ENCODE data around the gene VAV3.

VAV3 gene

GRCh38 chr1:107840725-107841124 lies 124.3 kb downstream of the VAV3 start:
- no peak for DNase-seq (ENCODE audit: low read depth in 2 of 2)

DNA sequence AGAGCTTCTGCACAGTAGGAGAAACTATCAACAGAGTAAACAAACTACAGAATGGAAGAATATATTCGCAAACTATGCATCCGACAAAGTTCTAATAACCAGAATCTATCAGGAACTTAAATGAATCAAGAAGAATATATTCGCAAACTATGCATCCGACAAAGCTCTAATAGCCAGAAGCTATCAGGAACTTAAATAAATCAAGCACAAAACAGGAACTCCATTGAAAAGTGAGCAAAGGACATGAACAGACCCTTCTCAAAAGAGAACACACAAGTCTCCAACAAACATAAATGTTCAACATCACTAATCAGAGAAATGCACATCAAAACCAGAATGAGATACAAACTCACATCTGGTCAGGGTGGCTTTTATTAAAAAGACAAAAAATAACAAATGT lies 126.9 kb downstream of the VAV3 start:
- DNase-seq (ENCODE audit: low read depth in 2 of 2) = no peak

GRCh38 chr1:107835151-107835670 lies 129.8 kb downstream of the VAV3 start:
- DNase-seq (ENCODE audit: low read depth in 2 of 2) = no peak

GRCh38 chr1:107833061-107833460 lies 131.9 kb downstream of the VAV3 start:
- DNase-seq (ENCODE audit: low read depth in 2 of 2) = no peak

- no peak for DNase-seq (ENCODE audit: low read depth in 2 of 2)
Observed at GRCh38 chr1:107831921-107832320, 133.1 kb downstream of the VAV3 start.

DNA sequence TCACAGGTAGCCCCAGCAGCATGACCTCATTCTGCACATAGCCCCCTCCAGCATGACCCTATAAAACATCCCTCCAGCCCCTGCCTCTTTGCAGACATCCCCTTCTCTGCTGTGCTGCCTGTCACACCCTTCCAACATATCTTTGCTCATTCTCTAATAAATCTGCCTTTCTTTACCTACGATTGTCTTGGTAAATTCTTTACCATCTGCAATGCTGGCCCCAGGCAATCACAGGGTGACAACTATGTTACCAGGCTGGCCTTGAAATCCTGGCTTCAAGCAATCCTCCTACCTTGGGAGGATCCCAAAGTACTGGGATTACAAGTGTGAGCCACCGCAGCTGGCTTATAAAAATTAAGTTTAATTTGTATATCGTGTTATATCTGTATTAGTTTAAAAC lies 134.5 kb downstream of the VAV3 start:
- no peak for DNase-seq (ENCODE audit: low read depth in 2 of 2)

DNA sequence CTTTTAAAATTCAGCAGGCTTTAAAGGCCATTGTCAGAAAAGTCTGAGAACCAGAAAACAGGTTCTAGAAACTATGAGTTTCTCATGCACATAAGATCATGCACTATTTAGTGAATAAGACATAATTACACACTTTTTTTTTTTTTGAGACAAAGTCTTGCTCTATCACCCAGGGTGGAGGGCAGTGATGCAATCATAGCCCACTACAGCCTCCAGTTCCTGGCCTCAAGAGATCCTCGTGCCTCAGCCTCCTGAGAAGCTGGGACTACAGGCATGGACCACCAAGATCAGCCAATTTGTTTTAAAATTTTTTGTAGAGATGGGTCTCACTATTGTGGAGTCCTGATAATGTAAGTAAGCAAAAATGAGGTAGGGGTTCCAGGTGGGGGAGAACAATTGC lies 134.9 kb downstream of the VAV3 start:
- no peak for DNase-seq (ENCODE audit: low read depth in 2 of 2)

- no peak for DNase-seq (ENCODE audit: low read depth in 2 of 2)
Observed at GRCh38 chr1:107829036-107829770, 135.8 kb downstream of the VAV3 start.

- no peak for DNase-seq (ENCODE audit: low read depth in 2 of 2)
Observed at GRCh38 chr1:107824946-107825345, 140.0 kb downstream of the VAV3 start.

DNA sequence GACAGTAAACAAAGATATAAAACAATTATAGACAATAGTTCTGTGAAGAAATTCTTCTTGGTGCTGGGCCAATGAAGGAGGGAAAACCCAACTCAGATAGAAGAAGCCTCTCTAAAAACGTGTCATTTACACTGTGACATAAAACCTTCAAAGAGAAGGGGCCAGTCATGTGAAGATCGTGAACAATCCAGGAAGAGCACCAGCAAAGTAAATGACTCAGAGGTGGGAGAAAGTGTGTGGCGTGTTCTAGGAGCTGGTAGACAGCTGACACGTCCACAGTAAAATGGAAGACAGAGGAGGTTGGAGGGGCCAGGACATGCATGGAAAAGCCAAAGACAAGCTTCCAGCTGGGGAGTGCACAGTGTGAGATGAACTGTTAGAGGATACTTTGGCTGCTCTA lies 143.6 kb downstream of the VAV3 start:
- no peak for DNase-seq (ENCODE audit: low read depth in 2 of 2)

GRCh38 chr1:107820801-107821200 lies 144.2 kb downstream of the VAV3 start:
- DNase-seq (ENCODE audit: low read depth in 2 of 2) = no peak

GRCh38 chr1:107817935-107818334 lies 147.0 kb downstream of the VAV3 start:
- DNase-seq (ENCODE audit: low read depth in 2 of 2) = no peak

- DNase-seq (ENCODE audit: low read depth in 2 of 2) = no peak
Observed at GRCh38 chr1:107817206-107817605, 147.8 kb downstream of the VAV3 start.

- no peak for DNase-seq (ENCODE audit: low read depth in 2 of 2)
Observed at GRCh38 chr1:107810291-107810951, 154.6 kb downstream of the VAV3 start.

- DNase-seq (ENCODE audit: low read depth in 2 of 2) = no peak
Observed at GRCh38 chr1:107807855-107808254, 157.1 kb downstream of the VAV3 start.

DNA sequence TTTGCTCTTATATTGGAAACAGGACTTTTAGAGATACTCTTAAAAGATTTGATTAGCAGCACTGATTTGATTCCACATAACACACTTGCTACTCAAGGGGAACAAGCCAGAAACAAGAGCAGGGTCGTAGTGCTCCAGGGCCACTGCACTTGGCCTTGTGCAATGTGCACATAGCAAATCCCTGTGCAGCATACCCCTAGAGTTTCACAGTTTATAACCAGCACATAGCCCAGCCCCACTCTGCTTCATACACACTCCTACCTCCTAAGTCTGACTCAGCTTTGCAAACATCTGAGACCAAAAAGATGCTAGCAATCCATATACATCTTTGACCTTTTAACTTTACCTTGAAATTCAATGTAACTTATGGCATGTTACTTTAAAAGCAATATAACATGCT lies 157.6 kb downstream of the VAV3 start:
- DNase-seq (ENCODE audit: low read depth in 2 of 2) = no peak

- no peak for DNase-seq (ENCODE audit: low read depth in 2 of 2)
Observed at GRCh38 chr1:107806902-107807301, 158.1 kb downstream of the VAV3 start.

DNA sequence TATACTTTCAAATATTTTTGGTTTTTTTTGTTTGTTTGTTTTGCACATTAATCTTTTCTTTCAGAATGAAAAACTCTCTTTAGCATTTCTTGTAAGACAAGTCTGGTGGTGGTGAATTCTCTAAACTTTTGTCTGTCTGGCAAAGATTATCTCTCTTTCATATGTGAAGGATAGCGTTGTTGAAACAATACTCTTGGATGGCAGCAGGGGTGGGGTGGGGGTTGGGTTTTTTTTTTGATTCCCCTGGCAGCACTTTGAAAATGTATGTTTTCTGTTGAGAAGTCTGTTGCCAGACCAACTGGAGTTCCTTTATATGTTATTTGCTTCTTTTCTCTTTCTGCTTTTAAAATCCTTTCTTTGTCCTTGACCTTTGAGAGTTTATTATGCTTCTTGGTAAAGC lies 160.2 kb downstream of the VAV3 start:
- no peak for DNase-seq (ENCODE audit: low read depth in 2 of 2)

DNA sequence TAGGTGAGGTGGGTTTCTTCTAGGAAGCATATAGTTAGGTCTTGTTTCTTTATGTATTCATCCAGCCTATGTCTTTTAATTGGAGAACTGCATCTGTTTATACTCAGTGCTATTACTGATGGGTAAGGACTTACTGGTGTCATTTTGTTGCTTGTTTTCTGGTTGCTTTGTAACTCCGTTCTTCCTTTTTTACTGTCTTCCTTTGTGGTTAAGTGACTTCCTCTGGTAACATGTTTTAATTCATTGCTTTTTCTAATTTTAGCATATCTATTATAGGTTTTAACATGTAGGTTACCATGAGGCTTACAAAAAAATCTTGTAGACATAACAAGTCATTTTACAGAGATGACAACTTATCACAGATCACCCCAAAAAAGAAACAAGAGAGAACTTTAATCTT lies 160.8 kb downstream of the VAV3 start:
- no peak for DNase-seq (ENCODE audit: low read depth in 2 of 2)

GRCh38 chr1:107803579-107803978 lies 161.4 kb downstream of the VAV3 start:
- DNase-seq (ENCODE audit: low read depth in 2 of 2) = no peak

- no peak for DNase-seq (ENCODE audit: low read depth in 2 of 2)
Observed at GRCh38 chr1:107802654-107803053, 162.3 kb downstream of the VAV3 start.

DNA sequence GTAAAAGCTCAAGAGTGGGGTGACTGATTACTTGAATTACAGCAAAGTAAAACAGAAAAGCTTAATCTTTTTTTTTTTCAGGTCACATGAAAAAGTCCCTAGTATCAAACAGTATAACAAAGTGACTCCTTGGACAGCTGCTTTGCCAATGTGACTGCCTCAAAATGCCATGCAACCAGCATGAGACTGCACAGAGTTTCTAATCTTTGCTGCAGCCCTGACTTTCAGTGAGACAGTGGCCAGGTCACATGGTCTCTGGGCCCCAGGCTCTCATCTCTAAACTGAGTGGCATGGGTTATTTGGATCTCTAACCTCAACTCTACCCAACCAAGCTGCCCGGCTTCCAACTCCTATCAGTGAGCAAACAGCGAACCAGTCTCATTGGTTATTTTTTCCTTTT lies 169.0 kb downstream of the VAV3 start:
- DNase-seq (ENCODE audit: low read depth in 2 of 2) = no peak

DNA sequence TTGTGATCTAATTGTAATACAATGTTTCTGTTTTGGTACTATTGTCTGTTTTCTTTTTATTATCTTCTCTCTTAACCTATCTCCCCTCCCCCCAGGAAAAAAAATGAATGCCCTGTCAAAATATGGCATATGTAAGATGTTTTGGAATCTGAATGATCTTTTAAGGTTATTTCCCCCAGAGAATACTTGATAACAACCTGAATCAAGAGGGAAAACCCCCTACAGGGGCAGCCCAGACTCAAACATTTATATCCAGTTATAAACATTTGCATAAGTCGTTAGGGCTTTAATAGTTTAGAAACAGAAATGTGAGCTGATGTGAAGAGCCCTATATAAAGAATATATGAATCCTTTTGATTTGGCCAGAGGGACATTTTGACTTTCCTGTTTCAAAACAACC lies 169.5 kb downstream of the VAV3 start:
- no peak for DNase-seq (ENCODE audit: low read depth in 2 of 2)

All from fibroblast of skin of left quadriceps (primary cell).